GM13977 (cell line): Measurements from ENCODE around the gene ADD3.

ENCODE experiments used
- DNase-seq: peaks from one replicate; pipeline ENCODE4 v3.0.0; 2012; ENCODE audit warnings: low spot score
- in situ Hi-C: fragments of 300-500 bp; cut with MboI; formaldehyde crosslinking; loops from one replicate; pipeline ENCODE4 v1.12.0; 2022; ENCODE audit warnings: low sequenced_read_pairs, low pct_unique_long_range_greater_than_20kb, mixed read lengths, inconsistent platforms; ENCODE audit not compliant: unreplicated experiment
- TF ChIP-seq, protein P1 (sequence below): IDR thresholded peaks from 2 replicates; pipeline ENCODE4 v1.5.1; 2012; ENCODE audit warnings: mild to moderate bottlenecking, control low read depth; ENCODE audit not compliant: insufficient read depth; ENCODE audit errors: extremely low read depth, missing control alignments

The ADD3 gene

DNA sequence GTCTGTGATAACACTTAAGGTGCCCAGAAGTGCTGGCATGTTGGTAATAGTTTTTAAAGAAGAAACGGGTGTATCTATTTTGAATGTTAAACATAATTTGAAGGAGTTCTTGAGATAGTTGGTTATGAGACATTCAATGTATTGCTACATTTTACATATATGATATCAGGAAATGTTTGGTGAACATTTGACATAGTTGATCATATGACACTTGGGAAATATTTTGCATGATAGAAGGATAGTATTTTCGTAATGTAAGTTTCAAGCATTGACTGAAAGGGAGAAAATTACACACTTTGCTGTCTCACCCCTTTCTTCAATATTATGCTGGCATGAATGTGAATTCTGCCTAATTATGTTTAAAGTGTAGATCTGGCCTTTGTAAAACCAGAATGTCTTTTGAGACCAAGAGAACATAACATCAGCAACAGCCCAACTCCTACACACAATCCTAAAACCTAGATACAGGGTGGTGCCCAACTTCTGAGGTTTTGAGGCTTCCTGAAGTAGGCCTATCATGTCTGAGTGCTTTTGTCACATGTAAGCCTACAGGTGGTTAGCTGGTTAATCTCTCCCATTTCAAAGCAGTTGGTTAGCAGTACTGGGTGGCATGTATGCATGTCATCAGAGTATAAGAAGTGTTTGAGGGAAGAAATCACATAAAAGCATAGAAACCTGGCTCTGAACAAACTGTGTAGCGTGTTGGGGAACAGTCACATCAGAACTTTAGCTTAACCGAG lies 2.1 kb downstream of the ADD3 start:
- TF ChIP-seq, protein P1, sequence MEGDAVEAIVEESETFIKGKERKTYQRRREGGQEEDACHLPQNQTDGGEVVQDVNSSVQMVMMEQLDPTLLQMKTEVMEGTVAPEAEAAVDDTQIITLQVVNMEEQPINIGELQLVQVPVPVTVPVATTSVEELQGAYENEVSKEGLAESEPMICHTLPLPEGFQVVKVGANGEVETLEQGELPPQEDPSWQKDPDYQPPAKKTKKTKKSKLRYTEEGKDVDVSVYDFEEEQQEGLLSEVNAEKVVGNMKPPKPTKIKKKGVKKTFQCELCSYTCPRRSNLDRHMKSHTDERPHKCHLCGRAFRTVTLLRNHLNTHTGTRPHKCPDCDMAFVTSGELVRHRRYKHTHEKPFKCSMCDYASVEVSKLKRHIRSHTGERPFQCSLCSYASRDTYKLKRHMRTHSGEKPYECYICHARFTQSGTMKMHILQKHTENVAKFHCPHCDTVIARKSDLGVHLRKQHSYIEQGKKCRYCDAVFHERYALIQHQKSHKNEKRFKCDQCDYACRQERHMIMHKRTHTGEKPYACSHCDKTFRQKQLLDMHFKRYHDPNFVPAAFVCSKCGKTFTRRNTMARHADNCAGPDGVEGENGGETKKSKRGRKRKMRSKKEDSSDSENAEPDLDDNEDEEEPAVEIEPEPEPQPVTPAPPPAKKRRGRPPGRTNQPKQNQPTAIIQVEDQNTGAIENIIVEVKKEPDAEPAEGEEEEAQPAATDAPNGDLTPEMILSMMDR: no peak
- in situ Hi-C loops: no loop called here
- DNase-seq: no peak

DNA sequence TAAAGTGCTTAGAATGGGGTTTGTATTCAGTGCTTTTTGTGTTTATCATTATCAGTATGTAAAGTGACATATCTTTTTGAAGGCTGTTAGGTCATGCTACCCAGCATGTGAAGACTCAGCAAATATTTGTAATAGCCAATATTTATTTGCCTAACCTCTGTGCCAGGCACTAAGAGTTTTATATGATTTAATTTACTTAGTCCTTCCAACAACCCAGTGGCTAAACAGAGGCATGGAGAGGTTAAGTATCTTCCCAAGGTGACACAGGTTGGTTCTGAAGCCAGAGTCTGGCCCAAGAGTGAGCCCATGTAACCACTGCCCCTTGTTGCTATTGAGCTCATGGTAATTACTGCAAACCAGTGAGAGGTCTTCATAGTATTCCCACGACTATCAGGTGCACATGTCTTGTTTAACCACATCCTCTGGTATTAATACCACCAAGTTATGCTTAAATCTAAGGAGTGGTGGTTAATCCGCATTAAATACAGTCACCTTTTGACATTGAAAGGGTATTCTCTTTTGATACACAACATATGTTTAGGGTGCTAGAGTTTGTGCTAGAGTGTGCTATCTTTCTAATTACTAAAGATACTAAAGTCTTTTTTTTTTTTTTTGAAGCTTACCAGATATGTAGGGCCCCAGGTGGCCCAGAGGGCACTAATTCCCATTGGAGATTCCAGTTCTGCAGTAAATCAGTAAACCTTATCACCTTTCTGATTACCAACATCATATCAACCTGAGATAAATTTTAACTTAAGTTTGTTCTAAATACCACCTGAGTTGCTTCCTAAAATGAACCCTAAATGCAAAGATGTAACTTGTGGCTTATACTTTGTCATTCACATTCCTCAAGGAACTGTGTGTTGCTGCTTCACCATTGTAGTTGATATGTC lies 2.9 kb downstream of the ADD3 start:
- DNase-seq: no peak
- in situ Hi-C loops: no loop called here
- TF ChIP-seq, protein P1: no peak

DNA sequence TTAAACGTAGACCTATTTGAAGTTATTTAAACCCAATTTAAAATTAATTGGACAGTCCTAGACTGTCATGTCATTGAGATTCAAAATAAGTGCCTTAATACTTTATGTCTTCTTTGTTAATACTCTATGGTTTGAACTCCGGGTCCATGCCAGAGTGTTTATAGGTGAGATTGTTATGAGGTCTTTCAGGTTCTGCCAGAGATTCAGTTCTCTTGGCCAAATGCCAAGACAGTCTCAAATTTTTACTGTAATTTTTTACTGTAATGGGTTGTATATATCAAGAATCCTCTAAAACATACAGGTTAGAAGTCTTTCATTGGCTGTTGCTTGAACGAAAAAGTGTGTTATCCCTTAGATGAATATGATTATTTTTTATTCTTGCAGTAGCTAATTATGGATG lies 3.9 kb downstream of the ADD3 start:
- in situ Hi-C loops: no loop called here
- TF ChIP-seq, protein P1: no peak
- DNase-seq: no peak

- in situ Hi-C loops: no loop called here
- no peak for DNase-seq
- TF ChIP-seq, protein P1: no peak
These were observed 6.0 kb downstream of the ADD3 start for GRCh38 chr10:110013630-110014293.

DNA sequence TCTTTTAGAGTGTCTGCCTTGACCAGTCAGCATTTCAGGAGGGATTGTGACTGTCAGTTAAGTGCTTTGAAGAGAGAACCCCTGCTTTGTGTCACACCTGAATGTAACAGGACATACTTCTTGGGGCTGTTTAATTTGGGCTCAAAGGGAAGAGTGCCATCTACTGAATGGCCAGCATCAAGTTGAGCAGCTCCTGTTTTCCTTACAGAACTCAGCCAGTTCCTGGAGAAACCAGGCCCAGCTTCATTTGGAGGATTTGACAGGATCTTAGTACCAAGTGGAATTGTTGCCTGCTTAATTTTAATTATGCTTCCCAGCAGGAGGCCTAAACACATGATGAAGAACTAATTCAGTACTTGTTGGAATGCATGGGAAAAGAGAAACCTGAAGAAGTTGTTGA lies 8.3 kb downstream of the ADD3 start:
- TF ChIP-seq, protein P1: peak; percentile 28
- in situ Hi-C loops: no loop called here

GRCh38 chr10:110017052-110017451 lies 9.3 kb downstream of the ADD3 start:
- no peak for DNase-seq
- TF ChIP-seq, protein P1: no peak
- in situ Hi-C loops: no loop called here

More for the DNA sequence above, 8.3 kb downstream of the ADD3 start:
- DNase-seq: no peak
